OCI-LY1 (cell line): Measurements from ENCODE around the gene PTPN2.
A peak's percentile ranks its signal among the peaks of the same experiment; 100 is the strongest.

Source experiments
- H2AFZ ChIP-seq: fragments of 200-600 bp; sonication (generic), shearing (Covaris generic); 2 replicates; pipeline ENCODE4 v1.6.0; 2014; ENCODE audit warnings: antibody characterized with exemption, mild to moderate bottlenecking, low read length
- H3F3A ChIP-seq: fragments of 200-600 bp; sonication (generic), shearing (Covaris generic); 2 replicates; pipeline ENCODE4 v1.6.0; 2014; ENCODE audit warnings: mild to moderate bottlenecking, antibody characterized with exemption, low read length, moderate library complexity; ENCODE audit not compliant: insufficient read depth
- H3K27ac ChIP-seq: fragments of 200-600 bp; sonication (generic); 2 replicates; pipeline ENCODE4 v1.5.1; 2014; ENCODE audit warnings: low read length, mixed run types, mild to moderate bottlenecking, low read depth; ENCODE audit not compliant: poor library complexity, severe bottlenecking
- H3K27me3 ChIP-seq: fragments of 200-600 bp; sonication (generic); 2 replicates; pipeline ENCODE4 v1.6.0; 2014; ENCODE audit warnings: antibody characterized with exemption, mild to moderate bottlenecking, low read length, moderate library complexity; ENCODE audit not compliant: insufficient read depth
- H3K36me3 ChIP-seq: fragments of 200-600 bp; sonication (generic); 2 replicates; pipeline ENCODE4 v1.6.1; 2014; ENCODE audit warnings: mild to moderate bottlenecking, antibody characterized with exemption, low read length, moderate library complexity, mixed read lengths; ENCODE audit not compliant: insufficient read depth
- H3K4me1 ChIP-seq: fragments of 200-600 bp; sonication (generic); 2 replicates; pipeline ENCODE4 v1.5.1; 2014; ENCODE audit warnings: mild to moderate bottlenecking, low read length, moderate library complexity; ENCODE audit not compliant: insufficient read depth, severe bottlenecking
- H3K4me2 ChIP-seq: fragments of 200-600 bp; sonication (generic), shearing (Covaris generic); 2 replicates; pipeline ENCODE4 v1.6.1; 2014; ENCODE audit warnings: low read length
- H3K4me3 ChIP-seq: fragments of 200-600 bp; sonication (generic); 2 replicates; pipeline ENCODE4 v1.5.1; 2014; ENCODE audit warnings: low read length, low read depth, mild to moderate bottlenecking, mixed read lengths; ENCODE audit not compliant: poor library complexity, severe bottlenecking
- H3K79me2 ChIP-seq: fragments of 200-600 bp; shearing (Covaris generic); 2 replicates; pipeline ENCODE4 v1.6.1; 2016; ENCODE audit warnings: mixed run types, low read length, mixed read lengths; ENCODE audit not compliant: insufficient read depth
- H3K9ac ChIP-seq: fragments of 200-600 bp; sonication (generic), shearing (Covaris generic); 2 replicates; pipeline ENCODE4 v1.6.1; 2014; ENCODE audit warnings: mild to moderate bottlenecking, low read length, mixed read lengths
- H3K9me2 ChIP-seq: fragments of 200-600 bp; sonication (generic), shearing (Covaris generic); 2 replicates; pipeline ENCODE4 v1.6.1; 2014; ENCODE audit warnings: low read depth, mild to moderate bottlenecking, low read length, mixed read lengths
- H3K9me3 ChIP-seq: fragments of 200-600 bp; shearing (Covaris generic); 2 replicates; pipeline ENCODE4 v1.6.1; 2014; ENCODE audit warnings: low read length, mixed read lengths
- H4K20me1 ChIP-seq: fragments of 200-600 bp; sonication (generic), shearing (Covaris generic); 2 replicates; pipeline ENCODE4 v1.6.0; 2016; ENCODE audit warnings: mild to moderate bottlenecking, low read length; ENCODE audit not compliant: insufficient read depth
- EZH2 ChIP-seq: fragments of 200-600 bp; sonication (generic), shearing (Covaris generic); IDR thresholded peaks from 2 replicates; pipeline ENCODE4 v1.8.0; 2017; ENCODE audit warnings: borderline replicate concordance, mixed run types, mild to moderate bottlenecking, antibody characterized with exemption, low read length, moderate library complexity, mixed read lengths
- TF ChIP-seq, protein P1 (sequence below): fragments of 200-600 bp; sonication (generic), shearing (Covaris generic); IDR thresholded peaks from 2 replicates; pipeline ENCODE4 v1.5.1; 2017; ENCODE audit warnings: mild to moderate bottlenecking, antibody characterized with exemption, low read length, moderate library complexity, mixed read lengths

The PTPN2 gene

DNA sequence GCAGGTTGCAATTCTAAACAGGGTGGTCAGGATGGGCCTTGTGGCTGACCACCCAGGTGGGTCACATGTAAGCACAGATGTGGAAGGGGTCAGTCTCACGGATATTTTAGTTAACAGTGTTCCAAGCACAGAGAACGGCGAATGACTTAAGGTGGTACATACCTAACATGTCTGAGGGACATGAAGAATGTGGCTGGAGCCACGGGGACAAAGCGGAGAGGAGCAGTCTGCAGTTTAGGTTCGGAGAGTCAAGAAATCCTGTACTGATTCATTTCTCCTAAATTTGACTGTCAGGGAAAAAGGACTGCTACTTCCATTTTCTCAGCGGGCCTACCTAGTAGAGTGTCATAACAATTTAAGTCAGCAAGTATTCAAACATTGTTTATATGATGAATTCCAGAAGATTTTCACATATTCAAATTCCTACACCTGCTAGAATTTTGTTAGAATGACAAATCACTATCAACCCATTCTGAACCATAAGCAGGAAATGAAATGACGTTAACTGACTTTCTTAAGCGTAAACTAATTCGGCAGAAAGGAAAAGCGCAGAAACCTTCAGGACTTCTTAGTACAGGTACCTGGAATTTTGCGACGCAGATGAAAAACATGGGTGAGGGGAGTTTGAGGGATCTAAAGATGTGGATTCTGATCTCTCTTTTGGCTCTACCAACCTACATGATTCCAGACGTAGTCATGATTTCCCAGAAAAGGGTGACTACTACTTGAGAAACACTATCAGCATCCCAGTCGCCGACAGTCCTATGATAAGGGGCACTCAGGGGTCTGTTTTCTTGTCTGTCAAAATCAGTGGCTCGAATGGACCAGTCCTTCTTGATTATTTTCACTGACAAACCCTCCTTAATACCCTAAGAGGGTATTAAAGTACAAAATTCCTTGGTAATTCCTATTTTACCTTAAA, 41.3 kb downstream of the PTPN2 start:
- Histone ChIP-seq H3K4me1 (peaks cover 33% of the 10 kb centered on the region), H2AFZ (no peak overlapping the region), H3K36me3 (peaks cover 16% of the 10 kb centered on the region), H3K9ac (no peak overlapping the region), H3K9me3 (no peaks in the 10 kb centered on the region), H3K4me2 (no peak overlapping the region), H3K27me3 (no peaks in the 10 kb centered on the region), H3K27ac (no peak overlapping the region), H3K4me3 (no peak overlapping the region), H3K79me2 (peaks cover 14% of the 10 kb centered on the region), H3K9me2 (no peaks in the 10 kb centered on the region), H3F3A (no peaks in the 10 kb centered on the region), H4K20me1 (no peaks in the 10 kb centered on the region)
- TF ChIP-seq, protein P1, sequence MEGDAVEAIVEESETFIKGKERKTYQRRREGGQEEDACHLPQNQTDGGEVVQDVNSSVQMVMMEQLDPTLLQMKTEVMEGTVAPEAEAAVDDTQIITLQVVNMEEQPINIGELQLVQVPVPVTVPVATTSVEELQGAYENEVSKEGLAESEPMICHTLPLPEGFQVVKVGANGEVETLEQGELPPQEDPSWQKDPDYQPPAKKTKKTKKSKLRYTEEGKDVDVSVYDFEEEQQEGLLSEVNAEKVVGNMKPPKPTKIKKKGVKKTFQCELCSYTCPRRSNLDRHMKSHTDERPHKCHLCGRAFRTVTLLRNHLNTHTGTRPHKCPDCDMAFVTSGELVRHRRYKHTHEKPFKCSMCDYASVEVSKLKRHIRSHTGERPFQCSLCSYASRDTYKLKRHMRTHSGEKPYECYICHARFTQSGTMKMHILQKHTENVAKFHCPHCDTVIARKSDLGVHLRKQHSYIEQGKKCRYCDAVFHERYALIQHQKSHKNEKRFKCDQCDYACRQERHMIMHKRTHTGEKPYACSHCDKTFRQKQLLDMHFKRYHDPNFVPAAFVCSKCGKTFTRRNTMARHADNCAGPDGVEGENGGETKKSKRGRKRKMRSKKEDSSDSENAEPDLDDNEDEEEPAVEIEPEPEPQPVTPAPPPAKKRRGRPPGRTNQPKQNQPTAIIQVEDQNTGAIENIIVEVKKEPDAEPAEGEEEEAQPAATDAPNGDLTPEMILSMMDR = no peak
- TF ChIP-seq EZH2 = no peak

DNA sequence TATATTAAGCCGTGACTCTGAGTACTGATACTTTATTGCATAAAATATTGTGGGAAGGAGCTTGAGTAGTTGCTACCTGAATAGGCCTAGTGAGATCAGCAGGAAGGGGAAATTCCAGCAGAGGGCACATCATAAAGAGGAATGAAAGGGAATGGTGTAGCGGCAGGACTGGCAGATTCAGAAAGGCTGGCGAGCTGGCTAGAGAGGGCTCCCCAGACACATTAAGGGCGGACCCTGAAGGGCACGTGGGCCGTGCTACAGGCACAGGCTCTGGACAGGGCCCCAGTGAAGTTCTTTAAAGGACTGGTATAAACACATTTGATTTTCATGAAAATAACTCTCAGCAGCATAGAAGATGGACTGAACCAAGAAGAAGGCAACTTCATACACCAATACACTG, 43.0 kb downstream of the PTPN2 start:
- Histone ChIP-seq H3K27me3 (no peaks in the 10 kb centered on the region), H3K27ac (no peak overlapping the region), H2AFZ (no peak overlapping the region), H3K79me2 (peaks cover 21% of the 10 kb centered on the region), H3K9me3 (no peaks in the 10 kb centered on the region), H3K4me1 (peaks cover 41% of the 10 kb centered on the region), H3K4me2 (no peak overlapping the region), H3K36me3 (peaks cover 16% of the 10 kb centered on the region), H3K4me3 (no peak overlapping the region), H3K9ac (no peak overlapping the region), H3K9me2 (no peaks in the 10 kb centered on the region), H4K20me1 (no peaks in the 10 kb centered on the region), H3F3A (no peaks in the 10 kb centered on the region)
- TF ChIP-seq EZH2 = no peak
- TF ChIP-seq, protein P1 = no peak

DNA sequence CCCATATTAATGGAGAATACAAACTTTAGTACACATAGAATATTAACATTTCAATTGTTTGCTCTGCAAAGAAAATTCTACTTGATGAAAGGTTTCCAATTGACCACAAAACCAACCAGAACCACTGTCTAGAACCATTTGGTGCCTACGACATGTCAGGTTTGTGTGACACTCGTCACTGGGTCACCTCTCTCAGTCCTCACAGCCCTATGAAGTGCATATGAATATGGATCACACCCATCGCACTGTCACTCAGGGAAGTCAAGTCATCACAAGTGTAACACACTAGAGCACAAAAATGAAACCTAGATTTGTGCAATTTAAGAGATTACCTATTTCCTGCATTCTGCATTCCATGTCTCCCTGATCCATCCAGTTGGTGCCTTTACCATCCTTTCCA, 43.7 kb downstream of the PTPN2 start:
- H3K9me3 ChIP-seq = no peaks in the 10 kb centered on the region
- no peak overlapping the region for H3K4me2 ChIP-seq
- TF ChIP-seq, protein P1 = no peak
- no peak for TF ChIP-seq EZH2
- H3K9ac ChIP-seq = no peak overlapping the region
- H3K4me3 ChIP-seq = no peak overlapping the region
- H3K36me3 ChIP-seq = peaks cover 20% of the 10 kb centered on the region
- H2AFZ ChIP-seq = no peak overlapping the region
- no peaks in the 10 kb centered on the region for H3K9me2 ChIP-seq
- H3K4me1 ChIP-seq = peaks cover 41% of the 10 kb centered on the region
- H3K27ac ChIP-seq = peak overlapping the region; percentile 72
- H4K20me1 ChIP-seq = no peaks in the 10 kb centered on the region
- no peaks in the 10 kb centered on the region for H3F3A ChIP-seq
- no peaks in the 10 kb centered on the region for H3K27me3 ChIP-seq
- peaks cover 21% of the 10 kb centered on the region for H3K79me2 ChIP-seq
